Epithelial cell of proximal tubule (primary cell): ENCODE measurements around the gene INPP5A. TPM values are rescaled to one million over a fixed set of nuclear protein-coding genes. Genes with fewer than 3 reads are reported as not detected.

Experiments
- DNase-seq: peaks from one replicate; pipeline ENCODE4 v3.0.0-alpha.2; 2011; ENCODE audit warnings: low read depth
- H3K4me3 ChIP-seq: 2 replicates; pipeline ENCODE4 v1.5.1; 2011; ENCODE audit warnings: low read depth, mild to moderate bottlenecking, low read length
- CTCF ChIP-seq: conservative IDR thresholded peaks from 2 replicates; pipeline ENCODE4 v1.5.1; 2012; ENCODE audit warnings: low read depth, mild to moderate bottlenecking, low read length
- total RNA-seq: library from RNA; depleted of rRNA; stranded (reverse); fragments of >200 nt; gene quantifications from 2 replicates; pipeline ENCODE4 v1.2.3, GENCODE V29; 2015

The INPP5A gene
- total RNA-seq, 1 donor from 2014 or later: 30.4 TPM

GRCh38 chr10:132536877-132537683, 507 bp upstream of the INPP5A start:
- H3K4me3 ChIP-seq: peak overlapping the region; percentile 77
- DNase-seq: peak; percentile 64
- no peak for TF ChIP-seq CTCF

- no peak for TF ChIP-seq CTCF
- peak overlapping the region; percentile 71 for H3K4me3 ChIP-seq
- DNase-seq: no peak
These were observed 623 bp downstream of the INPP5A start for GRCh38 chr10:132538031-132538789.

GRCh38 chr10:132538790-132539421, 1.3 kb downstream of the INPP5A start:
- DNase-seq: no peak
- peak overlapping the region; percentile 71 for H3K4me3 ChIP-seq
- no peak for TF ChIP-seq CTCF

- peak overlapping the region; percentile 10 for H3K4me3 ChIP-seq
- no peak for TF ChIP-seq CTCF
- no peak for DNase-seq
These were observed 1.8 kb downstream of the INPP5A start for GRCh38 chr10:132539431-132539839.

- peak overlapping the region; percentile 10 for H3K4me3 ChIP-seq
- no peak for TF ChIP-seq CTCF
- no peak for DNase-seq
These were observed 2.3 kb downstream of the INPP5A start for GRCh38 chr10:132539894-132540293.

- no peak for TF ChIP-seq CTCF
- no peak for DNase-seq
- no peak overlapping the region for H3K4me3 ChIP-seq
These were observed 2.9 kb downstream of the INPP5A start for GRCh38 chr10:132540456-132540855.
